DMS153 treated with DMSO at 0.1 percent for 48 hours (cell line): Measurements from ENCODE around the gene USP47.

Experiments
- DNase-seq: peaks from one replicate; lab custom pipeline; 2025; ENCODE audit not compliant: unreplicated experiment; lab: John Stamatoyannopoulos, UW

The USP47 gene

GRCh38 chr11:11929920-11930319 lies 88.1 kb downstream of the USP47 start:
- no peak for DNase-seq

DNA sequence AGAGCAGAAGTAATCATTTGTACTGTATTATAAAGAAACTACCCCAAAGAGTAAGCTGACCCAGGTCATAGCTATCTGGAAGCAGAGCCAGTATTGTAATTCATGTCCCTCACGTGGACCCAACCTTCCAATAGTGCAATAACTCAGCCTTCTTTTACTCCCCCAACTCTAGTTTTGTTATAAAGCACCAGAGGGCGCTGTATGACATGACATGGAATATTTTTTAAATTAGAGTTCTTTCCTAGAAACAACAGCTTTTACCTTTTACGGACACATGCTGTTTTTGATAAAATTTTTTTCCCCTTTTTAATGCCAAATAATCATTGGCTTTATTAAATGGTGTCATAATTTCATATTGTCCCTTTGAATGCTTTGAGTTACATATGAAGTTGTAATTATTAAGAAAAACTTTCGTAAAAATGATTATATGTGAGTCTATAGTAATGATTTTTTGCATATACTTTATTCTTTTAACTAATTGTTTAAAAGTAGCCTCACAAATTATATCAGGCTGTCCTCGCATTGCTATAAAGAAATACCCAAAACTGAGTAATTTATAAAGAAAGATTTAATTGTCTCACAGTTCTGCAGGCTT lies 89.8 kb downstream of the USP47 start:
- no peak for DNase-seq

- DNase-seq = no peak
Measured at GRCh38 chr11:11935536-11935935, 93.8 kb downstream of the USP47 start.

GRCh38 chr11:11937433-11937832 lies 95.7 kb downstream of the USP47 start:
- DNase-seq = no peak

GRCh38 chr11:11937957-11938356 lies 96.2 kb downstream of the USP47 start:
- no peak for DNase-seq

DNA sequence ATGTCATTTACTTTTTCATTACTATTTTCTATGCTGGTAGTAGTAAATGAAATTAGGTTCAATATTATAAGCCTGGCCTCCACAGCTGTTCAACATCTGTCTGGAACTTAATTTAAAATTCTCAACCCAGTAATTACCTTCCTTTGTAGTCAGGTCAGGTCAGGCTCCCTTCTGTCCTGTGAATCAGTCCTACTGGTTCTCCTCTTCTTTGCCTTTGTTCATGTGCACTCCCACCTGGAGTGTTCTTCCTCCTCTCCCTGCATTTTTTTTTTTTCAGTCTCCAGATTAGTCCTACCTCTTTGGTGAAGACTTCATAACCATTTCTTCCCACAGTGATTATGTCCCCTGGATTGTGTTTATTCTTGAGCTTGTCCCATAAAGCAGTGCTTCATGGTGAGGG lies 98.8 kb downstream of the USP47 start:
- DNase-seq = no peak

DNA sequence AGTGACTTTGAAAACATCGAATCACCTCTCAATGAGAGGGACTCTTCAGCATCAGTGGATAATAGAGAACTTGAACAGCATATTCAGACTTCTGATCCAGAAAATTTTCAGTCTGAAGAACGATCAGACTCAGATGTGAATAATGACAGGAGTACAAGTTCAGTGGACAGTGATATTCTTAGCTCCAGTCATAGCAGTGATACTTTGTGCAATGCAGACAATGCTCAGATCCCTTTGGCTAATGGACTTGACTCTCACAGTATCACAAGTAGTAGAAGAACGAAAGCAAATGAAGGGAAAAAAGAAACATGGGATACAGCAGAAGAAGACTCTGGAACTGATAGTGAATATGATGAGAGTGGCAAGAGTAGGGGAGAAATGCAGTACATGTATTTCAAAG lies 100.9 kb downstream of the USP47 start:
- no peak for DNase-seq

DNA sequence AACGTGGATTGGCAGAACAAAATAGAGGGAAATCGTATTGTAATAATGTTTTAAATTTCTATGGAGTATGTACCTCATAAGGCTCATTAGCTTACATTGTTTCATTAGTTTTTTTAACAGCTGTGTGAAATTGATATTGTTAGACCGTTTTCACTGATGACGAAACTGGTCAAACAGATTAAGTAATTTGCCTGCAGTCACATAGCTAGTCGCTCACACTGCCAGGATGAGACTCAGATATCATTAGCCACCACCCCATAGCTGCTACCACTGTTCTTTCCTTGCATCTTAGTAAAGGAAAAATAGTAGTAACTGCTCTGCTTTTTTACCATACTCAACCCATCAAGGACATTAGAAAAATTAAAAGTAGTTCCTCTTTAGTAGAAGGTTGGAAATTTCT lies 102.7 kb downstream of the USP47 start:
- DNase-seq = no peak

GRCh38 chr11:11946180-11946579 lies 104.4 kb downstream of the USP47 start:
- DNase-seq = no peak

DNA sequence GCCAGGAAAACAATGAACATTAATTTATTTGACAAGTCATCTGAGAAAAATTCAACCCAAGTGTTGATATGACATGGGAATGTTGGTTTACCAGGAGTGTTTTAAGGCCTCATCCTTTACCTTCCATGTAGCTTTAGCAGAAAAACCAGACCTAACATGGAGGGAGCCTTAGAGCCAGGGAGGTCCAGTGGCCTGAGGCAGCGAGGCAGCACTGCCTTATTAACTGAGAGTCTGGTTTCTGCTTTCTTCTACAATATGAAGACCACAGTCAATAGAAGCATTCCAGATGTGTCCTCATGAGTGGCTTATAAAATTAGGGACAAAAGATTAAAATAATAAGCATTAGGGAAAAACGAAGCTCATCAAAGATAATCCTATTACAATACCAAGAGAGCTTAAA lies 105.1 kb downstream of the USP47 start:
- DNase-seq = no peak

GRCh38 chr11:11947825-11948224 lies 106.1 kb downstream of the USP47 start:
- no peak for DNase-seq

- no peak for DNase-seq
Measured at GRCh38 chr11:11948242-11948947, 106.6 kb downstream of the USP47 start.

- no peak for DNase-seq
Measured at GRCh38 chr11:11949482-11949881, 107.7 kb downstream of the USP47 start.

DNA sequence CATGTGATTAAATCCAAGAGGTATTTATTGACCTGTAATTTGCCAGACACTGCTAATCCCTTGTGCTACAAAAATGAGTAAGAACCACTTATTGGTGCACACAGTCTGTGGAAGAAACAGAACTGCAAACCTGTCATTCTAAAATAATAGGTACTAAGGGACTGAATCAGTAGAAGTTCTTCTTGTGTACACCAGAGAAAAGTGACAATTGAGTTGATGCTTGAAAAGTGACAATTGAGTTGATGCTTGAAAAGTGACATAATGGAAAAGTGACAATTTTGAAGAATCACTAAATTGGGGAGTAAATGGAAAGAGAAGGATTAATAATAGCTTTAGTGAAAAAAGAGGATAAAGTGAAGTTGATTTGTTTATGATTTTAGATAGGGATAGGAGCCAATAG lies 110.3 kb downstream of the USP47 start:
- no peak for DNase-seq

DNA sequence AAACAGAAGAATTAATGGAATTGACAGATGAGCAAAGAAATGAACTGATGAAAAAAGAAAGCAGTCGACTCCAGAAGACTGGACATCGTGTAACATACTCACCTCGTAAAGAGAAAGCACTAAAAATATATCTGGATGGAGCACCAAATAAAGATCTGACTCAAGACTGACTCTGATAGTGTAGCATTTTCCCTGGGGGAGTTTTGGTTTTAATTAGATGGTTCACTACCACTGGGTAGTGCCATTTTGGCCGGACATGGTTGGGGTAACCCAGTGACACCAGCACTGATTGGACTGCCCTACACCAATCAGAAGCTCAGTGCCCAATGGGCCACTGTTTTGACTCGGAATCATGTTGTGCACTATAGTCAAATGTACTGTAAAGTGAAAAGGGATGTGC lies 114.2 kb downstream of the USP47 start:
- no peak for DNase-seq

DNA sequence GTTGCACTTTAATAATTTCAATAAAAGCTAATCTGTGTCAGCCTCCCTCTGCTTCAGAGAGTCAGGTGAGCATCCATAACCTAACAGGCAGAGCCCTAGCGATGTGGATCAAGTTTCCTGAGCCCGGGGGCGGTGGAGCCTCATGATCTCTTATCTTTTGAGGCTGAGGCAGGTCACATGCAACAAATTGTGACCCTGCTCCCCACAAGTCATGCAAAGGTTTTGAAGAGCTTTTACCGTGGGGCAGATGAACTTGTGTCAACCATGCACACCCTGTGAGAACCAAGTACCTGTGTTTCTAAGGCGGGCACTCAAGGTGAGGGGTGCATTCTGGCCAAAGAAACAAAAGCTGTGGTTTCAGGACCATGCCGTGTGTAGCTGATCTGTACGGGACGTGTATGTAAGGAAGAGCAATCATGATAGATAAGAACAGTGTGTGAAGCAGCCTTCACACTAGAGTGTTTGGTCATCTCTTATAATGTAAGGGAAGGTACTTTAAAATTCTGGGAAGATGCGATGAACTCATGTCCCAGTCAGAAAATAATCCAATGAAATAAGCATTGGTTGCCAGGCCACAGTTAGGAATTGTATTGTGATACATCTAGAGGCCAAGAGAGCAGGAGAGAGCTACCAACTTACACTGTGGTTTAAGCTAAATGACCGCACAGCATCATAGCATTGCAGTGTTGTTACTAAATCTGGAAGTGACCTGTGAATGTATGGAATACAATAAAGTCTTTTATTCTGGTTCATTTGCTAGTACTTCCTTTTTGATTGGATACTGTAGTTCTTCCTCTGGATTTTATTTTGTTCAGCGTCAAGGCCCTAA lies 116.8 kb downstream of the USP47 start:
- DNase-seq = no peak

- DNase-seq = no peak
Measured at GRCh38 chr11:11959601-11960000, 117.8 kb downstream of the USP47 start.

DNA sequence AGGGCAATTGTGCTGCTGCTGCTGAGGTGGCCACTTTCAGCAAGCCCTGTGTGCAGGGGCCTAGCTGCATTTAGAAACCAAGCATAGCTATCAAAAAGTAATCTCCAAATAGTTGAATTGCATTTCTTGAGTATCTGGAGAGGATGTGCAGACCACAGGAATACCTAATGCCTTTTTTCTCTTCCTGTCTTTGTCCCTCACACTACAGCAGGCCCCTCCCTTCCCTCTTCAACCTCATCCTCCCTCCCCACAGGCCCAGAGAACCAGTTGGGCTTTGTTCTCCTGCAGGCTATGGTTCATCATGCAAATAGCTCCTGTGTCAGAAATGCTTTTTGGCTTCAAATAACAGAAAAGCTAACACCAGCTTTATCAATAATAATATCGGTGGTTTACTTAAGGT lies 118.9 kb downstream of the USP47 start:
- no peak for DNase-seq

DNA sequence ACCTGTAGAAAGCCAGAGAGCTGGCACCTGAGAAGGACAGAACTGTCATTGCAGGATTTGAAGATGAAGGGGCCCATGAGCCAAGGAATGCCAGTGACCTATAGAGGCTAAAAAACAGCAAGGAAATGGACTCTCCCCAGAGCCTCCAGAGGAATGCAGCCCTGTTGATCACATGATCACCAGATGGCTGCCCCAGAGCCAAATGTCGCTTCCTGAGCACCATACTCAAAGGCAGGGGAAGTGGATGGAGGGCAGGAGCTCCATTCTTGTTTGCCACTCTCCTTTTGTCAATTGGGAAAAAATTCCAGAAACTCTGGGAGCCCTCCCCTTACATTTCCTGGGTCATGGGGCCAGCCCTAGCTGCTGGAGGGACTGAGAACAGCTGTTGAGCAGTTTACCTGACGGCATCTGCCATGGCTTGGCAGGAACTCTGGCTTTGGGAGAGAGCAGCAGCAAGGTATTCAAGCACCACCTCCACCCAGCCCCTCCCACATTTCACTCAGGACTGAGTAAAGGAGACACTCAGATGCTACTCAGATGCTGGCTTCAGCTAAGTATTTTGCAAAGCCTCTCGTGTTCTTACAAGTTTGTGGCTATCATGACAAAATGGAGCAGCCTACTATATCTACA lies 119.7 kb downstream of the USP47 start:
- no peak for DNase-seq

- DNase-seq = no peak
Measured at GRCh38 chr11:11963067-11963466, 121.3 kb downstream of the USP47 start.

- DNase-seq = no peak
Measured at GRCh38 chr11:11963842-11964773, 122.3 kb downstream of the USP47 start.
